Mesenchymal stem cell (in vitro differentiated cells and primary cell): ENCODE data around the gene UROS.

Experiments
- DNase-seq: peaks from one replicate; pipeline ENCODE4 v3.0.0-alpha.2; 2013
- H2AFZ ChIP-seq: one replicate; pipeline ENCODE4 v1.6.1; 2013; ENCODE audit warnings: low read depth, mild to moderate bottlenecking, control low read depth, inconsistent platforms, low read length, moderate library complexity
- H2AK5ac ChIP-seq: 2 replicates; pipeline ENCODE4 v1.6.1; 2013; ENCODE audit warnings: low read length, moderate library complexity, mild to moderate bottlenecking, inconsistent platforms; ENCODE audit not compliant: severe bottlenecking
- H2BK120ac ChIP-seq: one replicate; pipeline ENCODE4 v1.6.1; 2013; ENCODE audit warnings: low read depth, mild to moderate bottlenecking, inconsistent platforms, low read length, moderate library complexity
- H2BK12ac ChIP-seq, 2 experiments: one replicate each; pipeline ENCODE4 v1.6.1; 2013; ENCODE audit warnings: inconsistent platforms in 2 of 2, low read length in 2 of 2, mild to moderate bottlenecking in 2 of 2, moderate library complexity in 2 of 2, control low read depth in 1 of 2
- H2BK15ac ChIP-seq: one replicate; pipeline ENCODE4 v1.6.1; 2013; ENCODE audit warnings: mild to moderate bottlenecking, low read depth, inconsistent platforms; ENCODE audit not compliant: poor library complexity, severe bottlenecking
- H2BK5ac ChIP-seq: 2 replicates; pipeline ENCODE4 v1.6.1; 2013; ENCODE audit warnings: low read depth, mild to moderate bottlenecking, low read length, control low read depth, inconsistent platforms; ENCODE audit not compliant: poor library complexity, severe bottlenecking
- H3K14ac ChIP-seq, 2 experiments: one replicate each; pipeline ENCODE4 v1.6.1; 2013; ENCODE audit warnings: inconsistent platforms in 2 of 2, low read length in 2 of 2, control low read depth in 1 of 2, mild to moderate bottlenecking in 1 of 2, moderate library complexity in 1 of 2
- H3K18ac ChIP-seq, 2 experiments: one replicate each; pipeline ENCODE4 v1.6.1; 2013; ENCODE audit warnings: inconsistent platforms in 2 of 2, low read length in 2 of 2, control low read depth in 1 of 2, low read depth in 1 of 2, mild to moderate bottlenecking in 1 of 2
- H3K23ac ChIP-seq, 2 experiments: one replicate each; pipeline ENCODE4 v1.6.1; 2013; ENCODE audit warnings: inconsistent platforms in 2 of 2, low read length in 2 of 2, mild to moderate bottlenecking in 2 of 2, moderate library complexity in 2 of 2, control low read depth in 1 of 2
- H3K27ac ChIP-seq: 2 replicates; pipeline ENCODE4 v1.5.1; 2013; ENCODE audit warnings: mild to moderate bottlenecking, moderate library complexity, low read length, control low read depth, inconsistent platforms; ENCODE audit not compliant: poor library complexity, severe bottlenecking
- H3K27me3 ChIP-seq, 2 experiments: 2 replicates each; pipeline versions ENCODE4 v1.6.1 to v1.7.0; 2013; ENCODE audit warnings: low read length in 2 of 2, mild to moderate bottlenecking in 2 of 2, moderate library complexity in 2 of 2, control low read depth in 1 of 2, inconsistent platforms in 1 of 2; ENCODE audit not compliant: control insufficient read depth in 1 of 2, insufficient read depth in 1 of 2
- H3K36me3 ChIP-seq, 2 experiments: 2 replicates each; pipeline versions ENCODE4 v1.6.1 to v1.7.0; 2013; ENCODE audit warnings: low read length in 2 of 2, control low read depth in 1 of 2, inconsistent platforms in 1 of 2, low read depth in 1 of 2, mild to moderate bottlenecking in 1 of 2; ENCODE audit not compliant: insufficient read depth in 2 of 2, control insufficient read depth in 1 of 2
- H3K4ac ChIP-seq, 2 experiments: one replicate each; pipeline ENCODE4 v1.6.1; 2013; ENCODE audit warnings: inconsistent platforms in 2 of 2, low read length in 2 of 2, mild to moderate bottlenecking in 2 of 2, moderate library complexity in 2 of 2, control low read depth in 1 of 2, low read depth in 1 of 2
- H3K4me1 ChIP-seq: 2 replicates; pipeline ENCODE4 v1.6.1; 2013; ENCODE audit warnings: low read depth, low read length, control low read depth; ENCODE audit not compliant: control insufficient read depth, insufficient read depth
- H3K4me2 ChIP-seq: 2 replicates; pipeline ENCODE4 v1.6.1; 2013; ENCODE audit warnings: low read length, mild to moderate bottlenecking, inconsistent platforms; ENCODE audit not compliant: poor library complexity, severe bottlenecking
- H3K4me3 ChIP-seq, 2 experiments: 2 replicates each; pipeline versions ENCODE4 v1.5.1 to v1.7.0; 2013; ENCODE audit warnings: low read length in 2 of 2, mild to moderate bottlenecking in 2 of 2, control low read depth in 1 of 2, low read depth in 1 of 2; ENCODE audit not compliant: insufficient read depth in 1 of 2
- H3K79me1 ChIP-seq: replicated peaks from 2 replicates; pipeline ENCODE4 v1.6.1; 2013; ENCODE audit warnings: mild to moderate bottlenecking, control low read depth, low read length, inconsistent platforms; ENCODE audit not compliant: poor library complexity, severe bottlenecking
- H3K9ac ChIP-seq: 2 replicates; pipeline ENCODE4 v1.7.0; 2013; ENCODE audit warnings: mild to moderate bottlenecking, low read length, moderate library complexity
- H3K9me3 ChIP-seq: 2 replicates; pipeline ENCODE4 v1.7.0; 2013; ENCODE audit warnings: mild to moderate bottlenecking, low read length; ENCODE audit not compliant: control insufficient read depth
- H4K8ac ChIP-seq: one replicate; pipeline ENCODE4 v1.6.1; 2013; ENCODE audit warnings: inconsistent platforms, mild to moderate bottlenecking, low read length, moderate library complexity
- H4K91ac ChIP-seq: one replicate; pipeline ENCODE4 v1.6.1; 2013; ENCODE audit warnings: mild to moderate bottlenecking, low read length, inconsistent platforms
- WGBS: methylation state at CpG from one replicate; pipeline ENCODE4 v1.1.7; 2013; ENCODE audit warnings: mixed read lengths; 5-methylcytosine and 5-hydroxymethylcytosine counted together

Gene UROS

GRCh38 chr10:125797424-125797823 lies 25.6 kb downstream of the UROS start:
- DNase-seq = no peak
- Histone ChIP-seq H3K4me1 (peaks cover 18% of the 10 kb centered on the region), H4K91ac (no peak overlapping the region), H3K9me3 (no peaks in the 10 kb centered on the region), H2BK15ac (no peak overlapping the region), H3K9ac (no peak overlapping the region), H2BK5ac (no peak overlapping the region), H3K36me3 (peaks cover 42 to 92% of the 10 kb centered on the region in 2 experiments), H3K14ac (no peak overlapping the region), H2AFZ (no peak overlapping the region), H2AK5ac (no peak overlapping the region), H3K27me3 (no peaks in the 10 kb centered on the region), H3K4me3 (no peak overlapping the region), H3K18ac (no peak overlapping the region), H3K27ac (no peak overlapping the region), H2BK120ac (no peak overlapping the region), H3K4me2 (no peak overlapping the region), H3K79me1 (peaks cover 4% of the 10 kb centered on the region), H3K23ac (no peak overlapping the region), H3K4ac (no peak overlapping the region), H4K8ac (no peak overlapping the region), H2BK12ac (no peak overlapping the region)
- WGBS = 98% methylated on average over 8 of the region's 8 CpGs

- Histone ChIP-seq H3K27ac (no peak overlapping the region), H3K4me1 (peaks cover 15% of the 10 kb centered on the region), H3K4ac (no peak overlapping the region), H2BK12ac (no peak overlapping the region), H3K9ac (no peak overlapping the region), H4K8ac (no peak overlapping the region), H2BK15ac (no peak overlapping the region), H4K91ac (no peak overlapping the region), H2BK120ac (no peak overlapping the region), H3K23ac (no peak overlapping the region), H3K4me3 (no peak overlapping the region), H3K9me3 (no peaks in the 10 kb centered on the region), H2AK5ac (no peak overlapping the region), H3K14ac (no peak overlapping the region), H3K4me2 (no peak overlapping the region), H2AFZ (no peak overlapping the region), H3K36me3 (peaks cover 42 to 88% of the 10 kb centered on the region in 2 experiments), H3K18ac (no peak overlapping the region), H3K79me1 (peaks cover 4% of the 10 kb centered on the region), H2BK5ac (no peak overlapping the region), H3K27me3 (no peaks in the 10 kb centered on the region)
- no peak for DNase-seq
- WGBS = 96% methylated on average over 8 of the region's 8 CpGs
Measured at GRCh38 chr10:125795637-125796190, 27.3 kb downstream of the UROS start.

- no peak overlapping the region for H4K8ac ChIP-seq
- H3K4me1 ChIP-seq = peaks cover 13% of the 10 kb centered on the region
- no peak overlapping the region for H2BK5ac ChIP-seq
- H3K4me2 ChIP-seq = no peak overlapping the region
- peak overlapping the region in 1 of 2 experiments; percentile 23 for H3K14ac ChIP-seq
- 93% methylated on average over 2 of the region's 2 CpGs for WGBS
- H2BK15ac ChIP-seq = no peak overlapping the region
- H2BK12ac ChIP-seq = no peak overlapping the region
- no peaks in the 10 kb centered on the region for H3K9me3 ChIP-seq
- no peak for DNase-seq
- H4K91ac ChIP-seq = no peak overlapping the region
- peaks cover 42 to 84% of the 10 kb centered on the region in 2 experiments for H3K36me3 ChIP-seq
- no peak overlapping the region for H3K9ac ChIP-seq
- H3K4ac ChIP-seq = no peak overlapping the region
- H2AK5ac ChIP-seq = no peak overlapping the region
- H3K27me3 ChIP-seq = no peaks in the 10 kb centered on the region
- H3K79me1 ChIP-seq = peaks cover 4% of the 10 kb centered on the region
- no peak overlapping the region for H3K4me3 ChIP-seq
- no peak overlapping the region for H2BK120ac ChIP-seq
- H3K27ac ChIP-seq = no peak overlapping the region
- H3K18ac ChIP-seq = no peak overlapping the region
- no peak overlapping the region for H2AFZ ChIP-seq
- no peak overlapping the region for H3K23ac ChIP-seq
Measured at GRCh38 chr10:125795128-125795527, 27.9 kb downstream of the UROS start.

- no peak overlapping the region for H2BK15ac ChIP-seq
- H3K4ac ChIP-seq = no peak overlapping the region
- H3K4me3 ChIP-seq = no peak overlapping the region
- no peak overlapping the region for H2BK120ac ChIP-seq
- H2AFZ ChIP-seq = no peak overlapping the region
- no peaks in the 10 kb centered on the region for H3K27me3 ChIP-seq
- no peak overlapping the region for H2BK12ac ChIP-seq
- H2BK5ac ChIP-seq = no peak overlapping the region
- no peak overlapping the region for H4K8ac ChIP-seq
- no peak overlapping the region for H3K14ac ChIP-seq
- H3K9ac ChIP-seq = no peak overlapping the region
- H3K36me3 ChIP-seq = peaks cover 58 to 83% of the 10 kb centered on the region in 2 experiments
- peaks cover 4% of the 10 kb centered on the region for H3K79me1 ChIP-seq
- H3K4me1 ChIP-seq = peaks cover 6% of the 10 kb centered on the region
- no peak overlapping the region for H3K18ac ChIP-seq
- no peak overlapping the region for H3K4me2 ChIP-seq
- peak overlapping the region in 1 of 2 experiments; percentile 73 for H3K23ac ChIP-seq
- H4K91ac ChIP-seq = no peak overlapping the region
- H3K27ac ChIP-seq = no peak overlapping the region
- no peaks in the 10 kb centered on the region for H3K9me3 ChIP-seq
- no peak for DNase-seq
- 93% methylated on average over 13 of the region's 14 CpGs for WGBS
- no peak overlapping the region for H2AK5ac ChIP-seq
Measured at GRCh38 chr10:125792342-125793300, 30.4 kb downstream of the UROS start.
